OCI-LY1 (cell line): ENCODE data around the gene PLEKHG4B.

Source experiments
- CTCF ChIP-seq: fragments of 200-600 bp; sonication (generic), shearing (Covaris generic); IDR thresholded peaks from 2 replicates; pipeline ENCODE4 v1.5.1; 2017; ENCODE audit warnings: mild to moderate bottlenecking, antibody characterized with exemption, low read length, moderate library complexity, mixed read lengths
- EZH2 ChIP-seq: fragments of 200-600 bp; sonication (generic), shearing (Covaris generic); IDR thresholded peaks from 2 replicates; pipeline ENCODE4 v1.8.0; 2017; ENCODE audit warnings: borderline replicate concordance, mixed run types, mild to moderate bottlenecking, antibody characterized with exemption, low read length, moderate library complexity, mixed read lengths

- no peak for TF ChIP-seq CTCF
- no peak for TF ChIP-seq EZH2
Observed at GRCh38 chr5:130601-131131, 38.7 kb downstream of the PLEKHG4B start.
